IMR-90 (cell line): ENCODE results near the gene PEX5L.

ENCODE experiments used
- BHLHE40 ChIP-seq: fragments of 150-350 bp; IDR thresholded peaks from 2 replicates; pipeline ENCODE4 v1.6.1; 2016; ENCODE audit warnings: mild to moderate bottlenecking, low read depth, low read length
- CHD1 ChIP-seq: IDR thresholded peaks from 2 replicates; pipeline ENCODE4 v1.6.1; 2012; ENCODE audit warnings: low read depth, low read length, improper control_type of control experiment
- ELK1 ChIP-seq: fragments of 150-350 bp; IDR thresholded peaks from 2 replicates; pipeline ENCODE4 v1.6.1; 2016; ENCODE audit warnings: low read depth, mild to moderate bottlenecking, low read length, moderate library complexity, borderline replicate concordance
- FOS ChIP-seq: fragments of 150-350 bp; IDR thresholded peaks from 2 replicates; pipeline ENCODE4 v1.6.1; 2016; ENCODE audit warnings: low read depth, low read length
- MAZ ChIP-seq: IDR thresholded peaks from 2 replicates; pipeline ENCODE4 v1.6.1; 2012; ENCODE audit warnings: low read depth, mild to moderate bottlenecking, low read length, improper control_type of control experiment, moderate library complexity, borderline replicate concordance
- MXI1 ChIP-seq: IDR thresholded peaks from 2 replicates; pipeline ENCODE4 v1.6.1; 2012; ENCODE audit warnings: low read depth, mild to moderate bottlenecking, low read length, moderate library complexity, borderline replicate concordance
- NFE2L2 ChIP-seq: fragments of 150-350 bp; IDR thresholded peaks from 2 replicates; pipeline ENCODE4 v1.6.1; 2016; ENCODE audit warnings: low read depth, mild to moderate bottlenecking, low read length
- POLR2A ChIP-seq: IDR thresholded peaks from 2 replicates; pipeline ENCODE4 v1.6.1; 2012; ENCODE audit warnings: mild to moderate bottlenecking, low read depth, low read length
- RAD21 ChIP-seq: IDR thresholded peaks from 2 replicates; pipeline ENCODE4 v1.6.1; 2012; ENCODE audit warnings: low read length, improper control_type of control experiment
- RCOR1 ChIP-seq: IDR thresholded peaks from 2 replicates; pipeline ENCODE4 v1.6.1; 2012; ENCODE audit warnings: mild to moderate bottlenecking, low read length, improper control_type of control experiment; ENCODE audit not compliant: insufficient replicate concordance
- SMC3 ChIP-seq: fragments of 150-350 bp; IDR thresholded peaks from 2 replicates; pipeline ENCODE4 v1.6.1; 2016; ENCODE audit warnings: low read depth, mild to moderate bottlenecking, antibody characterized with exemption, low read length, moderate library complexity
- USF2 ChIP-seq: fragments of 150-350 bp; IDR thresholded peaks from 2 replicates; pipeline ENCODE4 v1.6.1; 2017; ENCODE audit warnings: mild to moderate bottlenecking, antibody characterized with exemption, low read length, low read depth
- TF ChIP-seq, protein P1 (sequence below): conservative IDR thresholded peaks from 2 replicates; pipeline ENCODE4 v1.5.1; 2012; ENCODE audit warnings: mild to moderate bottlenecking, low read depth, low read length, improper control_type of control experiment

DNA sequence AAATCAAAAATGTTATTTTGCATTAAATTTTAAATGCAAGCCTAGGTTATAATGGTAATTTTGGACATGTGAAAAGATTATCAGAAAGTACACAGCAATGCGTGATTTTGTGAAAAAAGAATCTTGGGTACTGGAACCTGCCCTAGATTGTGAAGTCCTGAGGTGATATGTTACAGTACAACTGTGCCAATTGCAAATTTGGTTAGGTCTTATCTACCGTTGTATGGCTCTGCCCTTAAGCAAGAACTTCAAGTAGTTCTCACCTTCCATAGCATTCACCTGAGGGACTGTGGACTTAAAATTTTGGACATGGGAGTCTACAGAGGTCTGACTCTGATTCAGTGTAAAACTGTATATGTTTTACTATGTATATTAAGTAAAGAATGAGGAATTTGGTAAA lies 140.2 kb downstream of the PEX5L start:
- TF ChIP-seq, protein P1, sequence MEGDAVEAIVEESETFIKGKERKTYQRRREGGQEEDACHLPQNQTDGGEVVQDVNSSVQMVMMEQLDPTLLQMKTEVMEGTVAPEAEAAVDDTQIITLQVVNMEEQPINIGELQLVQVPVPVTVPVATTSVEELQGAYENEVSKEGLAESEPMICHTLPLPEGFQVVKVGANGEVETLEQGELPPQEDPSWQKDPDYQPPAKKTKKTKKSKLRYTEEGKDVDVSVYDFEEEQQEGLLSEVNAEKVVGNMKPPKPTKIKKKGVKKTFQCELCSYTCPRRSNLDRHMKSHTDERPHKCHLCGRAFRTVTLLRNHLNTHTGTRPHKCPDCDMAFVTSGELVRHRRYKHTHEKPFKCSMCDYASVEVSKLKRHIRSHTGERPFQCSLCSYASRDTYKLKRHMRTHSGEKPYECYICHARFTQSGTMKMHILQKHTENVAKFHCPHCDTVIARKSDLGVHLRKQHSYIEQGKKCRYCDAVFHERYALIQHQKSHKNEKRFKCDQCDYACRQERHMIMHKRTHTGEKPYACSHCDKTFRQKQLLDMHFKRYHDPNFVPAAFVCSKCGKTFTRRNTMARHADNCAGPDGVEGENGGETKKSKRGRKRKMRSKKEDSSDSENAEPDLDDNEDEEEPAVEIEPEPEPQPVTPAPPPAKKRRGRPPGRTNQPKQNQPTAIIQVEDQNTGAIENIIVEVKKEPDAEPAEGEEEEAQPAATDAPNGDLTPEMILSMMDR: no peak
- no peak for TF ChIP-seq POLR2A
- no peak for TF ChIP-seq RCOR1
- TF ChIP-seq NFE2L2: no peak
- no peak for TF ChIP-seq BHLHE40
- no peak for TF ChIP-seq ELK1
- TF ChIP-seq MAZ: no peak
- TF ChIP-seq RAD21: no peak
- no peak for TF ChIP-seq USF2
- TF ChIP-seq MXI1: no peak
- TF ChIP-seq SMC3: no peak
- TF ChIP-seq FOS: no peak
- no peak for TF ChIP-seq CHD1
